B cell (primary cell): Measurements from ENCODE around the gene LITAFD. TPM values are rescaled to one million over a fixed set of nuclear protein-coding genes. Genes with fewer than 3 reads are reported as not detected.

Source experiments
- ATAC-seq: fragments of 200-7000 bp; cut with Tn5 transposase; one replicate; pipeline ENCODE4 v1.10.0; 2021; ENCODE audit warnings: low read depth, mild to moderate bottlenecking, moderate number of reproducible peaks, moderate library complexity
- CTCF ChIA-PET: fragments of 350-600 bp; sonication (Branson Sonifier 250); formaldehyde crosslinking; loops from one replicate; lab custom pipeline; 2021; ENCODE audit warnings: antibody characterized with exemption, inconsistent platforms; lab: Charles Lee
- POLR2A ChIA-PET: fragments of 350-600 bp; sonication (Branson Sonifier 250); formaldehyde crosslinking; loops from one replicate; lab custom pipeline; 2021; ENCODE audit warnings: antibody characterized with exemption; lab: Charles Lee
- DNase-seq: peaks from one replicate; pipeline ENCODE4 v3.0.0; 2013
- H2AFZ ChIP-seq: 2 replicates; pipeline ENCODE4 v1.6.1; 2012; ENCODE audit warnings: mild to moderate bottlenecking, low read depth, low read length; ENCODE audit not compliant: insufficient read depth, poor library complexity, severe bottlenecking
- H3K27ac ChIP-seq, 2 donors: 1 replicate in 1 of 2; 2 replicates in 1 of 2; pipeline ENCODE4 v1.5.1; 2012 to 2013; ENCODE audit warnings: low read length in 2 of 2, mild to moderate bottlenecking in 2 of 2, moderate library complexity in 1 of 2
- H3K27me3 ChIP-seq, 4 experiments: fragments of 200-600 bp in 1 of 4; sonication (generic) in 1 of 4; replicated peaks in 1 of 4; 1 replicate in 2 of 4; 2 replicates in 2 of 4; pipeline versions ENCODE4 v1.6.1 to v1.7.0; 2013 to 2016; ENCODE audit warnings: low read length in 3 of 4, mild to moderate bottlenecking in 2 of 4, mixed read lengths in 1 of 4, moderate library complexity in 1 of 4; ENCODE audit not compliant: insufficient read depth in 4 of 4, control insufficient read depth in 3 of 4; ENCODE audit errors: control extremely low read depth in 1 of 4
- H3K36me3 ChIP-seq, 2 experiments: replicated peaks in 1 of 2; 1 replicate in 1 of 2; 2 replicates in 1 of 2; pipeline versions ENCODE4 v1.6.1 to v1.7.1; 2013; ENCODE audit warnings: low read length in 1 of 2; ENCODE audit not compliant: insufficient read depth in 2 of 2, control insufficient read depth in 1 of 2; ENCODE audit errors: control extremely low read depth in 1 of 2, extremely low read depth in 1 of 2
- H3K4me1 ChIP-seq, 2 donors: fragments of 200-600 bp in 1 of 2; sonication (generic) in 1 of 2; 1 replicate in 1 of 2; 2 replicates in 1 of 2; pipeline versions ENCODE4 v1.5.1 to v1.6.1; 2013 to 2017; ENCODE audit warnings: low read length in 2 of 2; ENCODE audit not compliant: control insufficient read depth in 2 of 2, insufficient read depth in 2 of 2
- H3K4me2 ChIP-seq: replicated peaks from 2 replicates; pipeline ENCODE3; 2012; ENCODE audit warnings: mild to moderate bottlenecking, low read depth, low read length; ENCODE audit not compliant: poor library complexity, severe bottlenecking
- H3K4me3 ChIP-seq, 5 experiments: fragments of 200-600 bp in 1 of 5; sonication (generic) in 1 of 5; 1 replicate in 3 of 5; 2 replicates in 2 of 5; pipeline versions ENCODE4 v1.5.1 to v1.7.0; 2011 to 2016; ENCODE audit warnings: low read length in 4 of 5, mild to moderate bottlenecking in 4 of 5, low read depth in 2 of 5, control low read depth in 1 of 5, moderate library complexity in 1 of 5; ENCODE audit not compliant: insufficient read depth in 1 of 5; ENCODE audit errors: control extremely low read depth in 1 of 5, extremely low read depth in 1 of 5
- H3K79me2 ChIP-seq: fragments of 200-600 bp; sonication (generic); one replicate; pipeline ENCODE4 v1.6.0; 2016; ENCODE audit warnings: low read length; ENCODE audit not compliant: control insufficient read depth, insufficient read depth
- H3K9ac ChIP-seq: fragments of 200-600 bp; sonication (generic); 2 replicates; pipeline ENCODE4 v1.6.1; 2017; ENCODE audit warnings: mild to moderate bottlenecking, low read length, moderate library complexity
- H3K9me3 ChIP-seq, 3 donors: one replicate each; pipeline versions ENCODE4 v1.6.1 to v1.7.1; 2013; ENCODE audit warnings: low read length in 2 of 3; ENCODE audit not compliant: control insufficient read depth in 2 of 3, insufficient read depth in 1 of 3; ENCODE audit errors: control extremely low read depth in 1 of 3
- H4K20me1 ChIP-seq: 2 replicates; pipeline ENCODE4 v1.6.0; 2012; ENCODE audit warnings: mild to moderate bottlenecking, low read length; ENCODE audit not compliant: insufficient read depth, control insufficient read depth, poor library complexity, severe bottlenecking
- H3K27ac Mint-ChIP-seq: one replicate; pipeline ENCODE4 v1.8.0; 2021; ENCODE audit warnings: mixed read lengths
- H3K27me3 Mint-ChIP-seq: one replicate; pipeline ENCODE4 v1.8.0; 2021; ENCODE audit warnings: mixed read lengths
- H3K4me1 Mint-ChIP-seq: one replicate; pipeline ENCODE4 v1.8.0; 2021; ENCODE audit warnings: mixed read lengths
- H3K4me3 Mint-ChIP-seq: one replicate; pipeline ENCODE4 v1.8.0; 2021; ENCODE audit warnings: mixed read lengths
- H3K9me3 Mint-ChIP-seq: one replicate; pipeline ENCODE4 v1.8.0; 2022; ENCODE audit warnings: mixed read lengths; ENCODE audit not compliant: insufficient read depth
- EZH2 ChIP-seq: IDR thresholded peaks from 2 replicates; pipeline ENCODE4 v1.6.1; 2012; ENCODE audit warnings: borderline replicate concordance, low read depth, mild to moderate bottlenecking, moderate library complexity, low read length; ENCODE audit not compliant: insufficient read depth, poor library complexity, severe bottlenecking
- WGBS: methylation state at CpG from one replicate; pipeline ENCODE4 v1.1.5; 2013; ENCODE audit warnings: missing lambda C conversion rate; ENCODE audit not compliant: insufficient coverage; 5-methylcytosine and 5-hydroxymethylcytosine counted together
- intact Hi-C: fragments of 100-400 bp; cut with micrococcal nuclease; formaldehyde crosslinking; loops from one replicate; pipeline ENCODE4 v1.10.0; 2022
- polyA plus RNA-seq: library from polyadenylated mRNA; depleted of rRNA; stranded (reverse); fragments of >200 nt; gene quantifications from 2 replicates; pipeline ENCODE4 v1.2.3, GENCODE V29; 2012
- total RNA-seq, 2 donors: library from RNA; stranded (reverse); fragments of 120-200 nt in 1 of 2; gene quantifications; 1 replicate in 1 of 2; 2 replicates in 1 of 2; pipeline versions ENCODE4 v1.2.3 to v1.2.4, GENCODE V29; 2013 to 2022
- TF ChIP-seq, protein P1 (sequence below): fragments of 200-600 bp; IDR thresholded peaks from one replicate; pipeline ENCODE4 v1.8.0; 2022; ENCODE audit warnings: antibody characterized with exemption, mild to moderate bottlenecking

The LITAFD gene
- total and polyA plus RNA-seq, 2 donors (not counting 1 experiment from before 2014, with no cell fraction given), result not detected

DNA sequence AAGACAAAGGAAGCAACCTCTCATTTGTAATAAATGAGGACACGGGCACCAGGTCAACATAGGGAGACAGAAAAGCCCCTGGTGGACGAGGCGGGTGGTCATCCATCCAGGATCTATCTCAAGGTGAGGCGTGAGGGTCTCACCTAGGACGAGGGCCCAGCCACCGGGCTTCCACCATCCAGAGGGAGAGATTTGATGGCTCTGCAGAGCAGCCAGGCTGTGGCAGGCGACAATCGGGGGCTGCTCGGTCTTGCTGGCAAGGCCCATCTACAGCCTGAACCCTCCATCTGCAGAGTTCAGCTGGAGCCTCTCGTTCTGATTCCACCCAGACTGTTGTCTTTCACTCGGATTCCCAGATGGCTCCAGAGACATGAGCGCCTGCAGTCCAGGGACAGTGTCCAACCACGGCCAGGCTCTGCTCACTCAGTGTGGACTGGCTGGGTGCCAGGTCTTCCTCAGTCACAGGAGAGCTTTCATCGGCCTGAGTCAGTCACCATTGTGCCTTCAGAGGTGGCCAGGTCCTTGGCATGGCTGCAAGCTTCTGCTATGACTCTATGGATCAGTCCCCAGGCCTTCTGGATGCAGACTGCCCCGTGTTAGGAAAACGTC, 5.9 kb downstream of the LITAFD start:
- intact Hi-C loops, result no loop called here
- peaks cover 45% of the 10 kb centered on the region for H3K4me1 Mint-ChIP-seq
- Histone ChIP-seq H3K27me3 (peaks cover 0 to 7% (median 3%) of the 10 kb centered on the region in 4 experiments), H3K4me2 (no peak overlapping the region), H3K27ac (no peak overlapping the region), H3K4me3 (no peak overlapping the region), H3K79me2 (peaks cover 3% of the 10 kb centered on the region), H2AFZ (no peak overlapping the region), H3K4me1 (peaks cover 18 to 41% of the 10 kb centered on the region in 2 donors), H3K9me3 (peaks cover 0 to 3% (median 0%) of the 10 kb centered on the region in 3 donors), H4K20me1 (peaks cover 50% of the 10 kb centered on the region), H3K36me3 (peaks cover 0 to 17% of the 10 kb centered on the region in 2 experiments), H3K9ac (no peak overlapping the region)
- ChIA-PET CTCF (interaction anchor here (4.5 kb wide), 1 partner anchor 7 kb away, joined by 46 read pairs; the partner anchor contains the start of gene LITAFD), POLR2A (no interaction called here)
- peaks cover 3% of the 10 kb centered on the region for H3K9me3 Mint-ChIP-seq
- ATAC-seq (no peak), DNase-seq (no peak)
- no peak for TF ChIP-seq EZH2
- TF ChIP-seq, protein P1, sequence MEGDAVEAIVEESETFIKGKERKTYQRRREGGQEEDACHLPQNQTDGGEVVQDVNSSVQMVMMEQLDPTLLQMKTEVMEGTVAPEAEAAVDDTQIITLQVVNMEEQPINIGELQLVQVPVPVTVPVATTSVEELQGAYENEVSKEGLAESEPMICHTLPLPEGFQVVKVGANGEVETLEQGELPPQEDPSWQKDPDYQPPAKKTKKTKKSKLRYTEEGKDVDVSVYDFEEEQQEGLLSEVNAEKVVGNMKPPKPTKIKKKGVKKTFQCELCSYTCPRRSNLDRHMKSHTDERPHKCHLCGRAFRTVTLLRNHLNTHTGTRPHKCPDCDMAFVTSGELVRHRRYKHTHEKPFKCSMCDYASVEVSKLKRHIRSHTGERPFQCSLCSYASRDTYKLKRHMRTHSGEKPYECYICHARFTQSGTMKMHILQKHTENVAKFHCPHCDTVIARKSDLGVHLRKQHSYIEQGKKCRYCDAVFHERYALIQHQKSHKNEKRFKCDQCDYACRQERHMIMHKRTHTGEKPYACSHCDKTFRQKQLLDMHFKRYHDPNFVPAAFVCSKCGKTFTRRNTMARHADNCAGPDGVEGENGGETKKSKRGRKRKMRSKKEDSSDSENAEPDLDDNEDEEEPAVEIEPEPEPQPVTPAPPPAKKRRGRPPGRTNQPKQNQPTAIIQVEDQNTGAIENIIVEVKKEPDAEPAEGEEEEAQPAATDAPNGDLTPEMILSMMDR, result no peak
- H3K4me3 Mint-ChIP-seq, result no peak overlapping the region
- 91% methylated on average over 16 of the region's 16 CpGs for WGBS
- H3K27ac Mint-ChIP-seq, result no peak overlapping the region
- peaks cover 9% of the 10 kb centered on the region for H3K27me3 Mint-ChIP-seq
